GM23338 (cell line): ENCODE measurements around the gene MINK1.

Source experiments
- CREB1 ChIP-seq: fragments of 250-450 bp; sonication (Bioruptor Pico); IDR thresholded peaks from 2 replicates; pipeline ENCODE4 v1.5.0; 2020; ENCODE audit warnings: low read depth, mild to moderate bottlenecking, moderate library complexity
- CTCF ChIP-seq, 2 experiments: fragments of 200-600 bp in 1 of 2; sonication (generic) in 1 of 2; conservative IDR thresholded peaks; 2 replicates each; pipeline versions ENCODE4 v1.5.1 to v1.6.1; 2016 to 2017; ENCODE audit warnings: antibody characterized with exemption in 2 of 2, low read depth in 2 of 2, mild to moderate bottlenecking in 2 of 2, moderate library complexity in 1 of 2
- ETS1 ChIP-seq: IDR thresholded peaks from 2 replicates; pipeline ENCODE4 v1.6.1; 2016; ENCODE audit warnings: antibody characterized with exemption
- EZH2 ChIP-seq: fragments of 200-600 bp; sonication (generic); IDR thresholded peaks from one replicate; pipeline ENCODE4 v1.8.0; 2017; ENCODE audit warnings: antibody characterized with exemption, mild to moderate bottlenecking, low read depth; ENCODE audit not compliant: unreplicated experiment
- EZH2phosphoT487 ChIP-seq: fragments of 200-600 bp; sonication (generic); IDR thresholded peaks from one replicate; pipeline ENCODE4 v1.8.1; 2018; ENCODE audit warnings: antibody characterized with exemption; ENCODE audit not compliant: unreplicated experiment
- JUNB ChIP-seq: IDR thresholded peaks from one replicate; pipeline ENCODE4 v1.6.1; 2016; ENCODE audit warnings: antibody characterized with exemption; ENCODE audit not compliant: unreplicated experiment
- POLR2AphosphoS5 ChIP-seq: IDR thresholded peaks from 2 replicates; pipeline ENCODE4 v1.6.1; 2016; ENCODE audit warnings: antibody characterized with exemption, low read depth
- STAT1 ChIP-seq: IDR thresholded peaks from one replicate; pipeline ENCODE4 v1.6.1; 2016; ENCODE audit warnings: antibody characterized with exemption; ENCODE audit not compliant: unreplicated experiment
- ZNF114 ChIP-seq: fragments of 250-450 bp; sonication (Bioruptor Pico); IDR thresholded peaks from 2 replicates; pipeline ENCODE4 v1.5.0; 2020; ENCODE audit warnings: mild to moderate bottlenecking, moderate library complexity
- TF ChIP-seq, protein P1 (sequence below): fragments of 250-450 bp; sonication (Bioruptor Pico); IDR thresholded peaks from 2 replicates; pipeline ENCODE4 v1.5.0; 2020; ENCODE audit warnings: mild to moderate bottlenecking, moderate library complexity
- TF ChIP-seq, protein P2 (sequence below): IDR thresholded peaks from one replicate; pipeline ENCODE4 v1.6.1; 2018; ENCODE audit warnings: antibody characterized with exemption; ENCODE audit not compliant: unreplicated experiment

DNA sequence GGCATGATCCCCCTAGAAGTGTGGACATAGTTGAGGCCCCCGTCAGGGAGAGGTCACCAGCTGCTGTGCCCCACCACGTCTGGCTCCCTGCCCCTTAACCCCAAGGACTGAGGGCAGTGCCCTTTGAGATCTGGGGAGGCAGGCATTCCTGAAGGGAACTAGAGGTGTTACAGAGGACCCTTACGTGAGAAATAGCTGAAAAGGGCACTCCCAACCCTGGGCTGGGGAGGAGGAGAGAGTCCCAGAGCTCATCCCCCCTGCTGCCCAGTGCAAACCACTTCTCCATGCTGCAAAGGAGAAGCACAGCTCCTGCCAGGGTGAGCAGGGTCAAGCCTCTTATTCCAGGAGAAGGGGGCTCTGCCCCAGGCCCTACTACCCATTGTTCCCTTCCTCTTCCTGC lies 10.3 kb upstream of the MINK1 start:
- TF ChIP-seq CREB1 (CRISPR knock-in tag) (no peak), CTCF (conservative IDR thresholded peaks at IDR 0.05; ENCODE audit: low read depth in 2 of 2) (no peak), EZH2 (no peak), POLR2AphosphoS5 (no peak), JUNB (no peak), EZH2phosphoT487 (no peak), ZNF114 (CRISPR knock-in tag) (no peak), ETS1 (no peak), STAT1 (no peak)
- TF ChIP-seq, protein P1, sequence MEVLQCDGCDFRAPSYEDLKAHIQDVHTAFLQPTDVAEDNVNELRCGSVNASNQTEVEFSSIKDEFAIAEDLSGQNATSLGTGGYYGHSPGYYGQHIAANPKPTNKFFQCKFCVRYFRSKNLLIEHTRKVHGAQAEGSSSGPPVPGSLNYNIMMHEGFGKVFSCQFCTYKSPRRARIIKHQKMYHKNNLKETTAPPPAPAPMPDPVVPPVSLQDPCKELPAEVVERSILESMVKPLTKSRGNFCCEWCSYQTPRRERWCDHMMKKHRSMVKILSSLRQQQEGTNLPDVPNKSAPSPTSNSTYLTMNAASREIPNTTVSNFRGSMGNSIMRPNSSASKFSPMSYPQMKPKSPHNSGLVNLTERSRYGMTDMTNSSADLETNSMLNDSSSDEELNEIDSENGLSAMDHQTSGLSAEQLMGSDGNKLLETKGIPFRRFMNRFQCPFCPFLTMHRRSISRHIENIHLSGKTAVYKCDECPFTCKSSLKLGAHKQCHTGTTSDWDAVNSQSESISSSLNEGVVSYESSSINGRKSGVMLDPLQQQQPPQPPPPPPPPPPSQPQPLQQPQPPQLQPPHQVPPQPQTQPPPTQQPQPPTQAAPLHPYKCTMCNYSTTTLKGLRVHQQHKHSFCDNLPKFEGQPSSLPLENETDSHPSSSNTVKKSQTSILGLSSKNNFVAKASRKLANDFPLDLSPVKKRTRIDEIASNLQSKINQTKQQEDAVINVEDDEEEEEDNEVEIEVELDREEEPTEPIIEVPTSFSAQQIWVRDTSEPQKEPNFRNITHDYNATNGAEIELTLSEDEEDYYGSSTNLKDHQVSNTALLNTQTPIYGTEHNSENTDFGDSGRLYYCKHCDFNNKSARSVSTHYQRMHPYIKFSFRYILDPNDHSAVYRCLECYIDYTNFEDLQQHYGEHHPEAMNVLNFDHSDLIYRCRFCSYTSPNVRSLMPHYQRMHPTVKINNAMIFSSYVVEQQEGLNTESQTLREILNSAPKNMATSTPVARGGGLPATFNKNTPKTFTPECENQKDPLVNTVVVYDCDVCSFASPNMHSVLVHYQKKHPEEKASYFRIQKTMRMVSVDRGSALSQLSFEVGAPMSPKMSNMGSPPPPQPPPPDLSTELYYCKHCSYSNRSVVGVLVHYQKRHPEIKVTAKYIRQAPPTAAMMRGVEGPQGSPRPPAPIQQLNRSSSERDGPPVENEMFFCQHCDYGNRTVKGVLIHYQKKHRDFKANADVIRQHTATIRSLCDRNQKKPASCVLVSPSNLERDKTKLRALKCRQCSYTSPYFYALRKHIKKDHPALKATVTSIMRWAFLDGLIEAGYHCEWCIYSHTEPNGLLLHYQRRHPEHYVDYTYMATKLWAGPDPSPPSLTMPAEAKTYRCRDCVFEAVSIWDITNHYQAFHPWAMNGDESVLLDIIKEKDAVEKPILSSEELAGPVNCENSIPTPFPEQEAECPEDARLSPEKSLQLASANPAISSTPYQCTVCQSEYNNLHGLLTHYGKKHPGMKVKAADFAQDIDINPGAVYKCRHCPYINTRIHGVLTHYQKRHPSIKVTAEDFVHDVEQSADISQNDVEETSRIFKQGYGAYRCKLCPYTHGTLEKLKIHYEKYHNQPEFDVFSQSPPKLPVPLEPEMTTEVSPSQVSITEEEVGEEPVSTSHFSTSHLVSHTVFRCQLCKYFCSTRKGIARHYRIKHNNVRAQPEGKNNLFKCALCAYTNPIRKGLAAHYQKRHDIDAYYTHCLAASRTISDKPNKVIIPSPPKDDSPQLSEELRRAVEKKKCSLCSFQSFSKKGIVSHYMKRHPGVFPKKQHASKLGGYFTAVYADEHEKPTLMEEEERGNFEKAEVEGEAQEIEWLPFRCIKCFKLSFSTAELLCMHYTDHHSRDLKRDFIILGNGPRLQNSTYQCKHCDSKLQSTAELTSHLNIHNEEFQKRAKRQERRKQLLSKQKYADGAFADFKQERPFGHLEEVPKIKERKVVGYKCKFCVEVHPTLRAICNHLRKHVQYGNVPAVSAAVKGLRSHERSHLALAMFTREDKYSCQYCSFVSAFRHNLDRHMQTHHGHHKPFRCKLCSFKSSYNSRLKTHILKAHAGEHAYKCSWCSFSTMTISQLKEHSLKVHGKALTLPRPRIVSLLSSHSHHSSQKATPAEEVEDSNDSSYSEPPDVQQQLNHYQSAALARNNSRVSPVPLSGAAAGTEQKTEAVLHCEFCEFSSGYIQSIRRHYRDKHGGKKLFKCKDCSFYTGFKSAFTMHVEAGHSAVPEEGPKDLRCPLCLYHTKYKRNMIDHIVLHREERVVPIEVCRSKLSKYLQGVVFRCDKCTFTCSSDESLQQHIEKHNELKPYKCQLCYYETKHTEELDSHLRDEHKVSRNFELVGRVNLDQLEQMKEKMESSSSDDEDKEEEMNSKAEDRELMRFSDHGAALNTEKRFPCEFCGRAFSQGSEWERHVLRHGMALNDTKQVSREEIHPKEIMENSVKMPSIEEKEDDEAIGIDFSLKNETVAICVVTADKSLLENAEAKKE (CRISPR knock-in tag): no peak
- TF ChIP-seq, protein P2, sequence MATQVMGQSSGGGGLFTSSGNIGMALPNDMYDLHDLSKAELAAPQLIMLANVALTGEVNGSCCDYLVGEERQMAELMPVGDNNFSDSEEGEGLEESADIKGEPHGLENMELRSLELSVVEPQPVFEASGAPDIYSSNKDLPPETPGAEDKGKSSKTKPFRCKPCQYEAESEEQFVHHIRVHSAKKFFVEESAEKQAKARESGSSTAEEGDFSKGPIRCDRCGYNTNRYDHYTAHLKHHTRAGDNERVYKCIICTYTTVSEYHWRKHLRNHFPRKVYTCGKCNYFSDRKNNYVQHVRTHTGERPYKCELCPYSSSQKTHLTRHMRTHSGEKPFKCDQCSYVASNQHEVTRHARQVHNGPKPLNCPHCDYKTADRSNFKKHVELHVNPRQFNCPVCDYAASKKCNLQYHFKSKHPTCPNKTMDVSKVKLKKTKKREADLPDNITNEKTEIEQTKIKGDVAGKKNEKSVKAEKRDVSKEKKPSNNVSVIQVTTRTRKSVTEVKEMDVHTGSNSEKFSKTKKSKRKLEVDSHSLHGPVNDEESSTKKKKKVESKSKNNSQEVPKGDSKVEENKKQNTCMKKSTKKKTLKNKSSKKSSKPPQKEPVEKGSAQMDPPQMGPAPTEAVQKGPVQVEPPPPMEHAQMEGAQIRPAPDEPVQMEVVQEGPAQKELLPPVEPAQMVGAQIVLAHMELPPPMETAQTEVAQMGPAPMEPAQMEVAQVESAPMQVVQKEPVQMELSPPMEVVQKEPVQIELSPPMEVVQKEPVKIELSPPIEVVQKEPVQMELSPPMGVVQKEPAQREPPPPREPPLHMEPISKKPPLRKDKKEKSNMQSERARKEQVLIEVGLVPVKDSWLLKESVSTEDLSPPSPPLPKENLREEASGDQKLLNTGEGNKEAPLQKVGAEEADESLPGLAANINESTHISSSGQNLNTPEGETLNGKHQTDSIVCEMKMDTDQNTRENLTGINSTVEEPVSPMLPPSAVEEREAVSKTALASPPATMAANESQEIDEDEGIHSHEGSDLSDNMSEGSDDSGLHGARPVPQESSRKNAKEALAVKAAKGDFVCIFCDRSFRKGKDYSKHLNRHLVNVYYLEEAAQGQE: no peak
